ENCODE measurements around the gene TP53. TPM values are rescaled to one million over a fixed set of nuclear protein-coding genes. Genes with fewer than 3 reads are reported as not detected.

Gene TP53
- total and polyA plus RNA-seq, 9 of the 15 experiments (the other 6 are each of a cell fraction or from before 2014, with no cell fraction given): 2.8 to 14.0 (median 7.1) TPM

- ChIA-PET CTCF (ENCODE audit: low intra/inter-chr PET ratio) (no interaction called here), POLR2A (interaction anchor here (0.8 to 2.3 kb wide), 5 partner anchors 9 to 65 kb away, joined by 3 to 16 read pairs (median 4); partner anchors contain the start of genes ATP1B2, MPDU1 and TP53)
- ATAC-seq: no peak
- Histone ChIP-seq H2AFZ (ENCODE audit: low read depth, low read length) (no peak overlapping the region), H3K4me1 (replicated peaks in 1 of 2; ENCODE audit: control insufficient read depth in 2 of 2, insufficient read depth in 2 of 2, low read length in 2 of 2) (peaks cover 0 to 6% of the 10 kb centered on the region in 2 experiments; a peak in 2 of 5 replicates), H3K27ac (ENCODE audit: extremely low read depth, low read depth, low read length) (no peak overlapping the region), H3K79me2 (ENCODE audit: control insufficient read depth, insufficient read depth, low read length) (no peaks in the 10 kb centered on the region), H4K20me1 (replicated peaks; ENCODE audit: control insufficient read depth, insufficient read depth, low read length) (no peaks in the 10 kb centered on the region), H3K27me3 (ENCODE audit: control insufficient read depth in 2 of 2, insufficient read depth in 2 of 2, low read length in 2 of 2) (no peaks in the 10 kb centered on the region), H3K9me1 (ENCODE audit: control insufficient read depth, insufficient read depth, low read length) (no peaks in the 10 kb centered on the region), H3K36me3 (ENCODE audit: control insufficient read depth, insufficient read depth, low read length) (no peaks in the 10 kb centered on the region), H3K4me3 (no peak overlapping the region), H3K9ac (ENCODE audit: insufficient read depth in 1 of 2, low read depth in 2 of 2, low read length in 2 of 2) (no peak overlapping the region), H3K9me3 (replicated peaks; ENCODE audit: control insufficient read depth, insufficient read depth, low read depth, low read length) (no peaks in the 10 kb centered on the region; the same call in 1 of the 2 replicates), H3K4me2 (ENCODE audit: insufficient read depth, low read length) (no peak overlapping the region)
- intact Hi-C loops (cut with micrococcal nuclease): no loop called here
- in situ Hi-C loops (cut with MboI): no loop called here
- TF ChIP-seq ZNF212 (CRISPR knock-in tag; IDR thresholded peaks at IDR 0.05) (no peak), XRCC3 (IDR thresholded peaks at IDR 0.05) (no peak), ZSCAN29 (IDR thresholded peaks at IDR 0.05) (no peak), KDM4B (IDR thresholded peaks at IDR 0.05; ENCODE audit: borderline replicate concordance in 2 of 2, low read depth in 1 of 2) (no peak), TAF1 (IDR thresholded peaks at IDR 0.05; ENCODE audit: control insufficient read depth, extremely low read depth, insufficient read depth, low read length, severe bottlenecking) (no peak), POLR2G (IDR thresholded peaks at IDR 0.05; ENCODE audit: low read depth, low read length) (no peak), L3MBTL2 (IDR thresholded peaks at IDR 0.05) (no peak), TCF7L2 (IDR thresholded peaks at IDR 0.05; ENCODE audit: low read depth, low read length) (no peak), HCFC1 (IDR thresholded peaks at IDR 0.05; ENCODE audit: low read depth, low read length) (no peak), EP300 (IDR thresholded peaks at IDR 0.05; ENCODE audit: low read length) (no peak)
- TF ChIP-seq, protein P1, sequence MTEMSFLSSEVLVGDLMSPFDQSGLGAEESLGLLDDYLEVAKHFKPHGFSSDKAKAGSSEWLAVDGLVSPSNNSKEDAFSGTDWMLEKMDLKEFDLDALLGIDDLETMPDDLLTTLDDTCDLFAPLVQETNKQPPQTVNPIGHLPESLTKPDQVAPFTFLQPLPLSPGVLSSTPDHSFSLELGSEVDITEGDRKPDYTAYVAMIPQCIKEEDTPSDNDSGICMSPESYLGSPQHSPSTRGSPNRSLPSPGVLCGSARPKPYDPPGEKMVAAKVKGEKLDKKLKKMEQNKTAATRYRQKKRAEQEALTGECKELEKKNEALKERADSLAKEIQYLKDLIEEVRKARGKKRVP (CRISPR knock-in tag; IDR thresholded peaks at IDR 0.05): no peak
- TF ChIP-seq, protein P2, sequence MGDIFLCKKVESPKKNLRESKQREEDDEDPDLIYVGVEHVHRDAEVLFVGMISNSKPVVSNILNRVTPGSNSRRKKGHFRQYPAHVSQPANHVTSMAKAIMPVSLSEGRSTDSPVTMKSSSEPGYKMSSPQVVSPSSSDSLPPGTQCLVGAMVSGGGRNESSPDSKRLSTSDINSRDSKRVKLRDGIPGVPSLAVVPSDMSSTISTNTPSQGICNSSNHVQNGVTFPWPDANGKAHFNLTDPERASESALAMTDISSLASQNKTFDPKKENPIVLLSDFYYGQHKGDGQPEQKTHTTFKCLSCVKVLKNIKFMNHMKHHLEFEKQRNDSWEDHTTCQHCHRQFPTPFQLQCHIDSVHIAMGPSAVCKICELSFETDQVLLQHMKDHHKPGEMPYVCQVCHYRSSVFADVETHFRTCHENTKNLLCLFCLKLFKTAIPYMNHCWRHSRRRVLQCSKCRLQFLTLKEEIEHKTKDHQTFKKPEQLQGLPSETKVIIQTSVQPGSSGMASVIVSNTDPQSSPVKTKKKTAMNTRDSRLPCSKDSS (IDR thresholded peaks at IDR 0.05; ENCODE audit: low read depth, partially characterized antibody): no peak
- DNase-seq (ENCODE audit: extremely low read depth in 1 of 4, low spot score in 3 of 4): no peak
- FAIRE-seq: no peak
- WGBS (ENCODE audit: insufficient coverage, low coverage, missing lambda C conversion rate): 78% methylated on average over 8 of the region's 26 CpGs
- no TSS peak for BruUV-seq (replicated peaks)
These were observed 46.5 kb downstream of the TP53 start for GRCh38 chr17:7640783-7641182.
